HG03558 (cell line): ENCODE data around the gene ZNF740.

ENCODE experiments used
- ATAC-seq: cut with Tn5 transposase; IDR thresholded peaks from one replicate; pipeline ENCODE4 v1.9.1; 2021; ENCODE audit warnings: moderate number of reproducible peaks; ENCODE audit not compliant: unreplicated experiment; ENCODE audit errors: extremely low read depth

Gene ZNF740

GRCh38 chr12:53210843-53211242, 30.3 kb downstream of the ZNF740 start:
- no peak for ATAC-seq

GRCh38 chr12:53211476-53212381, 31.2 kb downstream of the ZNF740 start:
- ATAC-seq, result no peak

- no peak for ATAC-seq
These were observed 32.4 kb downstream of the ZNF740 start for GRCh38 chr12:53212931-53213330.

GRCh38 chr12:53213348-53213747, 32.8 kb downstream of the ZNF740 start:
- no peak for ATAC-seq

- no peak for ATAC-seq
These were observed 33.7 kb downstream of the ZNF740 start for GRCh38 chr12:53214221-53214620.

GRCh38 chr12:53214687-53215455, 34.3 kb downstream of the ZNF740 start:
- ATAC-seq, result no peak

- ATAC-seq, result no peak
These were observed 35.0 kb downstream of the ZNF740 start for GRCh38 chr12:53215497-53215896.

GRCh38 chr12:53217051-53217930, 36.8 kb downstream of the ZNF740 start:
- ATAC-seq, result no peak

- ATAC-seq, result no peak
These were observed 37.4 kb downstream of the ZNF740 start for GRCh38 chr12:53217931-53218307.

GRCh38 chr12:53218551-53219291, 38.2 kb downstream of the ZNF740 start:
- ATAC-seq, result no peak

GRCh38 chr12:53219292-53219955, 38.9 kb downstream of the ZNF740 start:
- ATAC-seq, result no peak

- ATAC-seq, result no peak
These were observed 39.6 kb downstream of the ZNF740 start for GRCh38 chr12:53219956-53220693.

- no peak for ATAC-seq
These were observed 40.2 kb downstream of the ZNF740 start for GRCh38 chr12:53220694-53221202.

GRCh38 chr12:53221203-53222080, 40.9 kb downstream of the ZNF740 start:
- no peak for ATAC-seq

GRCh38 chr12:53222170-53222721, 41.7 kb downstream of the ZNF740 start:
- no peak for ATAC-seq

GRCh38 chr12:53222806-53223261, 42.3 kb downstream of the ZNF740 start:
- ATAC-seq, result no peak
